GM10266 (cell line): ENCODE data around the gene CUBN.
"Not testable (repeated sequence)": the region's sequence is repeated elsewhere in the genome, so short reads cannot be mapped to it uniquely, and the experiment has no call there.

Source experiments
- DNase-seq: peaks from one replicate; pipeline ENCODE4 v3.0.0; 2012; ENCODE audit errors: extremely low spot score
- CTCF ChIP-seq: IDR thresholded peaks from 2 replicates; pipeline ENCODE4 v1.5.1; 2012; ENCODE audit warnings: mild to moderate bottlenecking, low read depth; ENCODE audit not compliant: control insufficient read depth, insufficient read depth; ENCODE audit errors: missing control alignments

The CUBN gene

GRCh38 chr10:17119845-17120244 lies 9.8 kb downstream of the CUBN start:
- DNase-seq, result no peak
- TF ChIP-seq CTCF, result no peak

GRCh38 chr10:17116193-17116592 lies 13.4 kb downstream of the CUBN start:
- TF ChIP-seq CTCF, result no peak
- no peak for DNase-seq

GRCh38 chr10:17115683-17116082 lies 13.9 kb downstream of the CUBN start:
- DNase-seq, result no peak
- no peak for TF ChIP-seq CTCF

- DNase-seq, result not testable (repeated sequence)
These were observed 14.7 kb downstream of the CUBN start for GRCh38 chr10:17114878-17115444.

GRCh38 chr10:17113889-17114540 lies 15.6 kb downstream of the CUBN start:
- no peak for DNase-seq
- TF ChIP-seq CTCF, result no peak

- DNase-seq, result no peak
- TF ChIP-seq CTCF, result no peak
These were observed 16.3 kb downstream of the CUBN start for GRCh38 chr10:17113346-17113745.

GRCh38 chr10:17112566-17112965 lies 17.0 kb downstream of the CUBN start:
- TF ChIP-seq CTCF, result no peak
- no peak for DNase-seq
